Heart right ventricle (tissue), 16 donors: Measurements from ENCODE around the gene ZMIZ2. TPM values are rescaled to one million over a fixed set of nuclear protein-coding genes. Genes with fewer than 3 reads are reported as not detected.

ENCODE experiments used
- ATAC-seq, 8 donors: fragments of 200-7000 bp; cut with Tn5 transposase; one replicate each; pipeline ENCODE4 v1.9.1; 2020; ENCODE audit warnings: mild to moderate bottlenecking in 8 of 8, moderate library complexity in 8 of 8, moderate number of reproducible peaks in 1 of 8
- DNase-seq, 2 donors: peaks; one replicate each; pipeline ENCODE4 v3.0.0-alpha.2; 2020
- H3K27ac ChIP-seq, 10 donors: fragments of 200-600 bp; sonication (generic) in 2 of 10; one replicate each; pipeline versions ENCODE4 v1.5.0 to v1.8.0; 2020 to 2022; ENCODE audit warnings: mild to moderate bottlenecking in 3 of 10
- H3K27me3 ChIP-seq, 7 donors: fragments of 200-600 bp; one replicate each; pipeline ENCODE4 v1.8.0; 2021 to 2022; ENCODE audit warnings: mild to moderate bottlenecking in 2 of 7
- H3K36me3 ChIP-seq, 9 donors: fragments of 200-600 bp; sonication (generic) in 1 of 9; one replicate each; pipeline versions ENCODE4 v1.5.0 to v1.8.0; 2020 to 2022; ENCODE audit warnings: mild to moderate bottlenecking in 2 of 9
- H3K4me1 ChIP-seq, 9 donors: fragments of 200-600 bp; sonication (generic) in 1 of 9; one replicate each; pipeline versions ENCODE4 v1.5.0 to v1.8.0; 2020 to 2022; ENCODE audit warnings: mild to moderate bottlenecking in 4 of 9
- H3K4me3 ChIP-seq, 10 donors: fragments of 200-600 bp; sonication (generic) in 2 of 10; one replicate each; pipeline versions ENCODE4 v1.5.0 to v1.8.0; 2020 to 2022; ENCODE audit warnings: mild to moderate bottlenecking in 7 of 10, moderate library complexity in 2 of 10
- H3K9me3 ChIP-seq, 11 donors: fragments of 200-600 bp in 10 of 11; sonication (generic) in 2 of 11; one replicate each; pipeline versions ENCODE4 v1.5.0 to v1.8.0; 2013 to 2022; ENCODE audit warnings: mild to moderate bottlenecking in 2 of 11, control low read depth in 1 of 11, moderate library complexity in 1 of 11
- CTCF ChIP-seq, 9 donors: fragments of 200-600 bp; sonication (generic) in 2 of 9; IDR thresholded peaks; one replicate each; pipeline versions ENCODE4 v1.5.0 to v1.8.0; 2021 to 2022; ENCODE audit warnings: antibody characterized with exemption in 9 of 9, mild to moderate bottlenecking in 5 of 9, moderate library complexity in 1 of 9
- WGBS, 2 donors: extraction: QIAGEN DNeasy Blood & Tissue Kit; methylation state at CpG; one replicate each; pipeline ENCODE4 v1.1.7; 2013; ENCODE audit warnings: inconsistent platforms in 1 of 2; 5-methylcytosine and 5-hydroxymethylcytosine counted together
- intact Hi-C, 10 donors: fragments of 100-400 bp; cut with DNase I; formaldehyde crosslinking; loops; one replicate each; pipeline versions ENCODE4 v1.11.1 to v1.14.2; 2022
- polyA plus RNA-seq, 2 donors: library from polyadenylated mRNA; stranded (reverse); fragments of 200-250 nt; gene quantifications; one replicate each; pipeline ENCODE4 v1.2.3, GENCODE V29; 2013
- total RNA-seq, 10 donors: library from RNA; stranded (reverse); fragmentation: NEBNext Ultra II Directional in 3 of 10; extraction: Animal tissue kit (Norgen Biotek cat#: 25700) in 3 of 10; gene quantifications; one replicate each; pipeline versions ENCODE4 v1.2.1 to v1.2.4, GENCODE V29; 2021 to 2023
- donor health status: Arrhythmogenic right ventricular cardiomyopathy.
- donor health status: ischemic (EF 13 %, LVEDD 7.1; RV severe dilation, severe dysfunction).
- donor health status: healthy with polysubstance abuse.
- donor health status: DM: no; HTN: yes; CAD: no.
- donor health status: DM: no; HTN: no; CAD: no.
- donor health status: ischemic (EF 25% LVEDD 6.9; RV normal size, moderate dysfunction).
- donor health status: ischemic (EF 25% LVEDD 5.7; RV mildly dilated, moderate dysfunction).
- donor health status: healthy.
- donor health status: DM: yes; HTN: yes; CAD: no.
- donor health status: Ischemic cardiomyopathy.
- donor health status: ischemic (EF 35%, LVEDD 5.7; RV mildly dilated, moderate dysfunction).
- donor health status: nonischemic (EF 11% LVEDD 7.7; RV severe dilation, severe dysfunction).
- donor health status: DM: yes; HTN: yes; CAD: no.
- donor health status: PGD.
- donor health status: ischemic (EF 29% LVEDD 5.4; RV normal size, mild dysfunction).
- donor health status: nonischemic (EF 23%, LVEDD 6.1; RV moderate dilation, normal function).

Gene ZMIZ2
- total and polyA plus RNA-seq, 12 donors: 26.3 to 87.3 (median 47.9) TPM

GRCh38 chr7:44811093-44811492 is 62.4 kb downstream of the ZMIZ2 start:
- no peak for TF ChIP-seq CTCF (IDR thresholded peaks at IDR 0.05)
- Histone ChIP-seq H3K9me3 (no peaks in the 10 kb centered on the region), H3K36me3 (no peaks in the 10 kb centered on the region), H3K4me3 (no peak overlapping the region), H3K27me3 (no peaks in the 10 kb centered on the region), H3K27ac (no peak overlapping the region), H3K4me1 (no peaks in the 10 kb centered on the region)
- ATAC-seq (no peak), DNase-seq (no peak)
- intact Hi-C loops: loop anchor here in 1 of 10 donors (10.0 kb wide), 1 partner anchor 116 kb away; no protein-coding TSS in a partner anchor

- intact Hi-C loops: loop anchor here in 1 of 10 donors (10.0 kb wide), 1 partner anchor 117 kb away; no protein-coding TSS in a partner anchor
- WGBS, 2 donors: 92 to 94% methylated on average over 6 of the region's 6 CpGs
- H3K27me3 ChIP-seq: no peaks in the 10 kb centered on the region
- no peaks in the 10 kb centered on the region for H3K4me1 ChIP-seq
- H3K27ac ChIP-seq: no peak overlapping the region
- no peaks in the 10 kb centered on the region for H3K9me3 ChIP-seq
- H3K36me3 ChIP-seq: no peaks in the 10 kb centered on the region
- no peak overlapping the region for H3K4me3 ChIP-seq
- DNase-seq (no peak), ATAC-seq (no peak)
- no peak for TF ChIP-seq CTCF (IDR thresholded peaks at IDR 0.05)
These were observed 62.9 kb downstream of the ZMIZ2 start for GRCh38 chr7:44811571-44811970.

- no peak overlapping the region for H3K4me3 ChIP-seq
- no peak for TF ChIP-seq CTCF (IDR thresholded peaks at IDR 0.05)
- 94 to 97% methylated on average over 2 of the region's 2 CpGs for WGBS, 2 donors
- ATAC-seq (no peak), DNase-seq (no peak)
- intact Hi-C loops: loop anchor here in 1 of 10 donors (10.0 kb wide), 1 partner anchor 120 kb away; no protein-coding TSS in a partner anchor
- no peaks in the 10 kb centered on the region for H3K9me3 ChIP-seq
- no peak overlapping the region for H3K27ac ChIP-seq
- no peaks in the 10 kb centered on the region for H3K27me3 ChIP-seq
- H3K36me3 ChIP-seq: no peaks in the 10 kb centered on the region
- H3K4me1 ChIP-seq: no peaks in the 10 kb centered on the region
These were observed 66.3 kb downstream of the ZMIZ2 start for GRCh38 chr7:44814919-44815318.

- no peak for ATAC-seq
- Histone ChIP-seq H3K9me3 (no peaks in the 10 kb centered on the region), H3K4me3 (no peak overlapping the region), H3K4me1 (peaks cover 0 to 9% (median 0%) of the 10 kb centered on the region in 9 donors), H3K27me3 (no peaks in the 10 kb centered on the region), H3K27ac (no peak overlapping the region), H3K36me3 (no peaks in the 10 kb centered on the region)
- intact Hi-C loops: loop anchor here in 1 of 10 donors (10.0 kb wide), 1 partner anchor 124 kb away; no protein-coding TSS in a partner anchor
- no peak for TF ChIP-seq CTCF (IDR thresholded peaks at IDR 0.05)
- 82 to 83% methylated on average over 2 of the region's 2 CpGs for WGBS, 2 donors
- DNase-seq: no peak
These were observed 70.6 kb downstream of the ZMIZ2 start for GRCh38 chr7:44819292-44819691.

Other genes with a start within 250 kb of the ZMIZ2 start
- under 1 TPM in 9 of 10 donors, not detected in 1; 0.06 to 0.29 (median 0.12) TPM for gene NPC1L1, start 207.5 kb upstream of the ZMIZ2 start, total RNA-seq
- gene NPC1L1, start 207.5 kb upstream of the ZMIZ2 start, polyA plus RNA-seq: under 1 TPM; under 0.01 to 0.15 TPM
- 10 to 100 TPM; 23.2 to 40.7 (median 27.4) TPM for gene DDX56, start 174.9 kb upstream of the ZMIZ2 start, total RNA-seq
- gene DDX56, start 174.9 kb upstream of the ZMIZ2 start, polyA plus RNA-seq: 100 to 1,000 TPM in 1 of 2 donors, 10 to 100 TPM in 1; 40.1 to 100 TPM
- gene TMED4, start 166.6 kb upstream of the ZMIZ2 start, total RNA-seq: 10 to 100 TPM; 55.4 to 81.4 (median 69.4) TPM
- 10 to 100 TPM; 42.9 to 45.6 TPM for gene TMED4, start 166.6 kb upstream of the ZMIZ2 start, polyA plus RNA-seq
- 100 to 1,000 TPM; 500 to 724 (median 679) TPM for gene OGDH, start 142.2 kb upstream of the ZMIZ2 start, total RNA-seq
- 100 to 1,000 TPM; 202 to 421 TPM for gene OGDH, start 142.2 kb upstream of the ZMIZ2 start, polyA plus RNA-seq
- 100 to 1,000 TPM; 355 to 728 (median 423) TPM for gene PPIA, start 47.8 kb downstream of the ZMIZ2 start, total RNA-seq
- 1,000 to 10,000 TPM; 1,028 to 3,654 TPM for gene PPIA, start 47.8 kb downstream of the ZMIZ2 start, polyA plus RNA-seq
- gene H2AZ2, start 99.2 kb downstream of the ZMIZ2 start, total RNA-seq: 100 to 1,000 TPM; 206 to 280 (median 259) TPM
- gene H2AZ2, start 99.2 kb downstream of the ZMIZ2 start, polyA plus RNA-seq: 100 to 1,000 TPM; 109 to 131 TPM
- 10 to 100 TPM; 12.7 to 18.7 (median 16.7) TPM for gene PURB, start 136.7 kb downstream of the ZMIZ2 start, total RNA-seq
- 1 to 10 TPM; 6.6 to 7.7 TPM for gene PURB, start 136.7 kb downstream of the ZMIZ2 start, polyA plus RNA-seq
- gene MYO1G, start 230.2 kb downstream of the ZMIZ2 start, total RNA-seq: 10 to 100 TPM in 1 of 10 donors, 1 to 10 TPM in 3, under 1 TPM in 6; 0.30 to 11.0 (median 0.65) TPM
- 1 to 10 TPM in 1 of 2 donors, under 1 TPM in 1; 0.66 to 1.0 TPM for gene MYO1G, start 230.2 kb downstream of the ZMIZ2 start, polyA plus RNA-seq